Measurements from ENCODE around the gene PFKL. TPM values are rescaled to one million over a fixed set of nuclear protein-coding genes. Genes with fewer than 3 reads are reported as not detected.
A peak's percentile ranks its signal among the peaks of the same experiment; 100 is the strongest.

The PFKL gene
- total and polyA plus RNA-seq, 8 donors = 40.0 to 120 (median 55.2) TPM

GRCh38 chr21:44371596-44371995 lies 71.7 kb downstream of the PFKL start:
- WGBS, 2 donors = 80 to 90% methylated on average over 6 of the region's 6 CpGs
- Histone ChIP-seq H3K36me3 (no peaks in the 10 kb centered on the region), H3K9me3 (no peaks in the 10 kb centered on the region), H3K4me3 (no peak overlapping the region), H3K27me3 (peaks cover 0 to 10% (median 0%) of the 10 kb centered on the region in 4 donors), H3K27ac (no peak overlapping the region), H3K4me1 (peaks cover 0 to 7% (median 0%) of the 10 kb centered on the region in 3 donors)
- TF ChIP-seq, protein P1, sequence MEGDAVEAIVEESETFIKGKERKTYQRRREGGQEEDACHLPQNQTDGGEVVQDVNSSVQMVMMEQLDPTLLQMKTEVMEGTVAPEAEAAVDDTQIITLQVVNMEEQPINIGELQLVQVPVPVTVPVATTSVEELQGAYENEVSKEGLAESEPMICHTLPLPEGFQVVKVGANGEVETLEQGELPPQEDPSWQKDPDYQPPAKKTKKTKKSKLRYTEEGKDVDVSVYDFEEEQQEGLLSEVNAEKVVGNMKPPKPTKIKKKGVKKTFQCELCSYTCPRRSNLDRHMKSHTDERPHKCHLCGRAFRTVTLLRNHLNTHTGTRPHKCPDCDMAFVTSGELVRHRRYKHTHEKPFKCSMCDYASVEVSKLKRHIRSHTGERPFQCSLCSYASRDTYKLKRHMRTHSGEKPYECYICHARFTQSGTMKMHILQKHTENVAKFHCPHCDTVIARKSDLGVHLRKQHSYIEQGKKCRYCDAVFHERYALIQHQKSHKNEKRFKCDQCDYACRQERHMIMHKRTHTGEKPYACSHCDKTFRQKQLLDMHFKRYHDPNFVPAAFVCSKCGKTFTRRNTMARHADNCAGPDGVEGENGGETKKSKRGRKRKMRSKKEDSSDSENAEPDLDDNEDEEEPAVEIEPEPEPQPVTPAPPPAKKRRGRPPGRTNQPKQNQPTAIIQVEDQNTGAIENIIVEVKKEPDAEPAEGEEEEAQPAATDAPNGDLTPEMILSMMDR (IDR thresholded peaks at IDR 0.05) = no peak
- FAIRE-seq (no peak), ATAC-seq (no peak), DNase-seq (no peak)
- intact Hi-C loops (cut with DNase I) = no loop called here

DNA sequence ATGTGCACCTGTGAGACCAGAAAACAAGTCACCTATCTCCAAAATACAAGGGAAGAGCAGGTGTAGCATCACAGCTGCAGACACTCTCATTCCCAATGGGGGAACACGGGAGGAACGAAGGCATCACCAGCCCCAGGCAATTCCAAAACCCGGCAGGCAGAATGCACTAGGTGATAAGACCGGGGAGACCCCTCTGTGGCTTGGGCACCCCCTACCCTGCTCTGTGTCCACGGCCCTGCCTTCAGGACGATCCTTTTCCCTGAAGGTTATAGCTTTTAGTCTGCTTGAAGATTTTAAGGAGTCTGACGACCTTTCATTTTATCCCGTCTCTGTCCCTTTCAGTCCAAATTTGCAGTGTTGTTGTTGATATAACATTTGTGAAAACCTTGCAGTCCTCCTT lies 72.8 kb downstream of the PFKL start:
- H3K27me3 ChIP-seq = peaks cover 0 to 10% (median 0%) of the 10 kb centered on the region in 4 donors
- H3K9me3 ChIP-seq = no peaks in the 10 kb centered on the region
- no peak overlapping the region for H3K27ac ChIP-seq
- H3K4me3 ChIP-seq = no peak overlapping the region
- DNase-seq = no peak
- H3K4me1 ChIP-seq = peaks cover 0 to 7% (median 0%) of the 10 kb centered on the region in 3 donors
- intact Hi-C loops (cut with DNase I) = no loop called here
- no peak for ATAC-seq
- TF ChIP-seq, protein P1 (IDR thresholded peaks at IDR 0.05) = no peak
- no peaks in the 10 kb centered on the region for H3K36me3 ChIP-seq
- no peak for FAIRE-seq
- WGBS, 2 donors = 56 to 65% methylated on average over 8 of the region's 8 CpGs

GRCh38 chr21:44374601-44375280 lies 74.9 kb downstream of the PFKL start:
- FAIRE-seq (no peak), DNase-seq (no peak), ATAC-seq (no peak)
- Histone ChIP-seq H3K4me3 (no peak overlapping the region), H3K36me3 (no peaks in the 10 kb centered on the region), H3K27me3 (peaks cover 0 to 10% (median 0%) of the 10 kb centered on the region in 4 donors), H3K27ac (no peak overlapping the region), H3K9me3 (no peaks in the 10 kb centered on the region), H3K4me1 (peaks cover 0 to 7% (median 0%) of the 10 kb centered on the region in 3 donors)
- WGBS, 2 donors = 78 to 84% methylated on average over 24 of the region's 24 CpGs
- TF ChIP-seq, protein P1 (IDR thresholded peaks at IDR 0.05) = no peak
- intact Hi-C loops (cut with DNase I) = no loop called here

- WGBS, 2 donors = 65 to 79% methylated on average over 10 of the region's 10 CpGs
- peaks cover 0 to 4% (median 0%) of the 10 kb centered on the region in 3 donors for H3K4me1 ChIP-seq
- intact Hi-C loops (cut with DNase I) = no loop called here
- H3K36me3 ChIP-seq = no peaks in the 10 kb centered on the region
- H3K27ac ChIP-seq = no peak overlapping the region
- no peak overlapping the region for H3K4me3 ChIP-seq
- H3K27me3 ChIP-seq = peaks cover 0 to 10% (median 0%) of the 10 kb centered on the region in 4 donors
- DNase-seq = peak in 1 of 6 donors; percentile 42
- peak in 2 of 4 donors; percentile 43 to 63 for ATAC-seq
- TF ChIP-seq, protein P1 (IDR thresholded peaks at IDR 0.05) = no peak
- FAIRE-seq = no peak
- no peaks in the 10 kb centered on the region for H3K9me3 ChIP-seq
Measured at GRCh38 chr21:44375281-44375651, 75.4 kb downstream of the PFKL start.

GRCh38 chr21:44375761-44376241 lies 75.9 kb downstream of the PFKL start:
- H3K36me3 ChIP-seq = no peaks in the 10 kb centered on the region
- DNase-seq (no peak), FAIRE-seq (no peak), ATAC-seq (no peak)
- peaks cover 0 to 10% (median 0%) of the 10 kb centered on the region in 4 donors for H3K27me3 ChIP-seq
- TF ChIP-seq, protein P1 (IDR thresholded peaks at IDR 0.05) = no peak
- H3K27ac ChIP-seq = no peak overlapping the region
- H3K4me1 ChIP-seq = no peaks in the 10 kb centered on the region
- H3K4me3 ChIP-seq = no peak overlapping the region
- H3K9me3 ChIP-seq = no peaks in the 10 kb centered on the region
- WGBS, 2 donors = 61 to 74% methylated on average over 18 to 19 of the region's 19 CpGs
- intact Hi-C loops (cut with DNase I) = no loop called here
